CD4-positive, alpha-beta T cell treated with Interleukin-15 for 4 hours (primary cell): Measurements from ENCODE around the gene PRKCE.

Experiments used
- DNase-seq: peaks from one replicate; pipeline ENCODE4 v3.0.0-alpha.2; 2020; ENCODE audit warnings: low spot score

The PRKCE gene

DNA sequence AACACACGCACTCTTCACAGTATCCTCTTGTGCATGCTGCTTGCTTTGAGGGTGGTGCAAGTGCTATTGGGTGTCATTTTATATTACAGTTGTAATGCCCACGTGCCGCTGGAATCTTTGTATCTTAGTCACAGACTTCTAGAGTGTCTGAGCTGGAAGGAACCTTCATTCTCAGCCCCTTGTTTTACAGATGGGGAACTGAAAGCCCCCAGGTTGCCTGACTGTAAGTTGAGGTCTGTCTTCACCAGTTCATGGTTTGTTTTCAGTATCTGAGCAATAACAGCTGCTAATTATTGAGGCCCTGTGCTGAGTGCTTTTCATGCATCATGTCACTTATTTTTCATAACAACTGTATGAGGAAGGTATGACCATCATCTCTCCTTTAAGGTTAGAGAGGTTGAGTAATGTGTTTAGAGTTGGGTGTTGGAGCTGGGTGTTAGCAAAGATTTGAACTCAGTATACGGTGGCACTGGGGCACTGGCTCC is 77.0 kb downstream of the PRKCE start:
- no peak for DNase-seq

DNA sequence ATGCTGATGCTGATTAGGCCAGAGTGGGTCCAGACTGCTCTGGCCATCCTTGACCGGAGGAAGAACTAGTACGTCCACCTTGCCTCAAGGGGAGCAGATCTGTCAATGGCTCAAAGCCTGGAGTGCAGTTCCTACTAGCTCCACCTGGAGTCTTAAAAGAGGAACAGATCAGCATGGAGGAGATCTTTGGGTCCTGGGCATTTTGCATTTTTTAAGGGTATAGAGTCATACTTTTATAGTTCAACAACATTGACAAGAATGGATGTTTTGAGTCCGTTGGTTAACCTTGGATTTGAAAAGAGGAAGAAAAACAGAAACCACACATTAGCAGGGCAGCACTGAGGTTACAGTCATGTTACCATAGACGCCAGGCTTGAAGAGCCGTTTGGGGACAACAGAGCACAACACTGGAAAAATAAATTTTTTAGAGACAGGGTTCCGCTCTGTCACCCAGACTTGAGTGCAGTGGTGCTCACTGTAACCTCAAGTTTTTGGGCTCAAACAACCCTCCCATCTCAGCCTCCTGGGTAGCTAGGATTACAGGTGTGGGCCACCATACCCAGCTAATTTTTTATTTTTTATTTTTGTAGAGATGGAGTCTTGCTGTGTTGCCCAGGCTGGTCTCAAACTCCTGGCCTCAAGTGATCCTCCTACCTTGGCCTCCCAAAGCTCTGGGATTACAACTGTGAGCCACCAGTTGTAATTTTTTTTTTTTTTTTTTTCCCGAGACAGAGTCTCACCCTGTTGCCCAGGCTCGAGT is 78.5 kb downstream of the PRKCE start:
- DNase-seq = no peak

DNA sequence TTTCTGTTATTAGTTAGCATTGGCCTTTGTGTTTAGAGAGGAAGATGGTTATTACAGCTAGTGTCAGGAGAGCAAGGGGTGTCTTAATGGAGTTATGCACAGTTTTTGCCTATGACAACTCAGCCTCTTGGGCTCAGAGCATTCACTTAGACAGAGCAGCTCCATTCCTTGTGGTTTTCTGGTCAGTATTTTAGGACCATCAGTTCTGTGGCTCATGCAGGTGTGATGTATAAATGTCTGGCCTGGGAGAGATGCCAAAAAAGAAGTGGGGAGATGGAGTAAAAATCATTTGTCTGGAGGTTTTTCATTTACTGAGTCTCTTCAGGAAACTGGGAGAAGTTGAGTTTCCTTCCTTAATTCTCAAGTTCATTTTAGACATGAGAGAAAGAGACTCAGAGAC is 79.7 kb downstream of the PRKCE start:
- DNase-seq = no peak

DNA sequence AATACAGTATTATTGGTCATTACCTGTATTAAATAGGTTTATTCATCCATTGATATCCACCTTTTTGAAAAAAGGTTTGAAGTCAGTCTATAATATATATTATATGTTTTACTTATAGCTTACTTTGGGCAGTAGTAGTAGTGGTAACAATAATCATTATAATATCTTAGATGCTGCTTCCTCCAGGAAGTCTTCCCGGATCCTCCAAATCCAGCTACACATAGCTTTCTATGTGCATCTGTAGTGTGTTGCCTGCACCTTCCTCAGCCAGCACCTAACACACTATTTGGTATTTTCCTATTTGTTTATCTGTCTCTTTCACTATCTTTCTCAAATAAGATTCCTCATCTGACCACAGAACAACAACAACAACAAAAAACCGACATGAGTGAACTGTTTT is 81.0 kb downstream of the PRKCE start:
- DNase-seq = no peak

DNA sequence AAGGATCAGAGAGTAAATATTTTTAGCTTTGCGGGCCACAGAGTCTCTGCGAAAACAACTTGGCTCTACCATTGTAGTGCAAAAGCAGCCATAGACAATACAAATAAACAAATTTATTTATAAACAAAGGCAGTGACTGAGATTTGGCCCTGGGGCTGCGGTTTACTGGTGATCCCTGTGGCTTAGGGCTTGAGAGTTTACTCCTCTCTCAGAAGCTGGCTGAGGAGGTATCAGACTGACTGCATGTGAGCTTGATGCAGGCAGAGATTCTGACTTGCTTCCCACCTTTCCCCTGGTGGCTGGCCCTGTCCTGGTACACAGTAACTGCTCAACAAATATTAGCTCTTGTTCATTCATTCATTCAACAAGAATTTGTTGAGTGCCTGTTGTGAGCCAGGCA is 81.5 kb downstream of the PRKCE start:
- no peak for DNase-seq

DNA sequence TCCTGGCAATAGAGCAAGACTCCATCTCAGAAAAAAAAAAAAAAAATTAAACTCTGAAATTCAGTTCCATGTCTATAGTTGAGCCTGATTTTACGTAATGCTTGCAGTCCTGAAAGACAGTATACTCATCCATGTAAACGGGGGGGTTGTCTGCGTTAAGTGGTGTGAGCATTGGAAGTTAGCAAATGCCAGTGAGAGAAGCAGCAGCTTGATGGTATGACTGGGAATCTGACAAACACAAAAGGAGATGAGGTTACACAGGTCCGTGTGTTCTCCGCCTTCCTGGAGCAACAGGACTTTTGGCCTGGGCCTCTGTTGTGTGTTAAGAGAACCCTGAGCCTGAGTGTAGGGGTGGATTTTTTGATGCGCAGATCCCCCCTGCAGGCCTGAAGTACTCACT is 82.9 kb downstream of the PRKCE start:
- DNase-seq = no peak

DNA sequence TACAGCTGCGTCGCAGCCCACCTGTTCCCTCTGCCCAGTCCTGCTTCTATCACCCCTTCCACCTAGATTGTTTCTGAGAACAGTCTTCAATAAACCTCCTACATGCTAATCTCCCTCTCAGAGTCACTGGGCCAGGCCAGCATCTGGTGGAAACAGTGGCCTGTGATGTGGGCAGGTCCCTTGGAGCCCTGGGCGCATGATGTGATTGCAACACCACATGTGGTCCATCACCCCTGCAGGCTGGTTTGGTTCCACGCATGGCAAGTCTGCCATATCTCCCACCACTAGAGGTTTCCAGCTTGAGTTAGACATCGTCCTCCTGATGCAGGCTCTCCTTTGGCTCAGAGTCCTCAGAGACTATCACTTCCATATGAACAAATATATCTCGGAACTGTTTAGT is 83.5 kb downstream of the PRKCE start:
- DNase-seq = no peak

DNA sequence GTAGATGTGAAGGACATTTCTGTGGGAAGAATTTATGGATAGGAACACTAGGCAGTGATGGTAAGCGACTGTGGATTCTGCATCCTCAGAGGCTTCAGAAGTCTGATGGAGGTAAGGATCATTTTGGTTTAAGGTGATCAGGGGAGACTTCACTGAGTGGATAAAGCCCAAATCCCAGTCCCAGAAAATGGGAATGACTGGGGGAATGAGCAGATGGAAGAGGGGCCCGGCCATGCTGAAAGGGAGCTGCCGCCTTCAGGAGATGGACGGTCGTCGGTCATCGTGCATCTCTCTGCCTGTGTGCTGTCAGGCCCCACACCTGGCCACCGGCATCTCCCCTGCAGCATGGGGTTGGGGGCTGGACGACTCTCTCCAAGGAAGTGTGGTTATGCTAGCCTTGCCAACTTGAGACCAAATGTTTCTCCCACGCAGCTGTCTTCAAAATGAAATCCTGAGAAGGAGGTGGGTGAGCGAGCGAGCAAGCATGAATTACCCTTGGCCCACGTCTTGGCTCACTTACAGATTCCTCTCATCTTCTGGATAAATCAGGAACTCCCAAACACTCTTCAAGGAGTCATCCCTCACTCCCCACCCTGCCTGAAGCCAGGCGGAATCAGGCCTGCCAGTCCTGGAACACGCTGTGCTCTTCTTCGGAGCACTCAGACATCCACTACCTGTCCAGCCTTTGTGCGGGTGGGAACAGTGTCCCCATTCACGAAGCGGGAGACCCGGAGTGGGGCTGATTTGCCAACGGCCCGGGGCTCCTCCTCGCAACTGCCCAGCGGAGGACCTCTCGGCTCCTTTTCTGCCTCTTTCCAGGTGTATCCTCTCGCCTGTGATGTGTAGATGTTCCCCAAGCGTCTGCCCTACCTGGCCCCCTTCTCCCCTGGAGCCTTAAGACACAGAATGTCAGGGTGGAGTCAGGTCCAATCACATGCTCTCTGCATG is 85.6 kb downstream of the PRKCE start:
- DNase-seq = no peak

DNA sequence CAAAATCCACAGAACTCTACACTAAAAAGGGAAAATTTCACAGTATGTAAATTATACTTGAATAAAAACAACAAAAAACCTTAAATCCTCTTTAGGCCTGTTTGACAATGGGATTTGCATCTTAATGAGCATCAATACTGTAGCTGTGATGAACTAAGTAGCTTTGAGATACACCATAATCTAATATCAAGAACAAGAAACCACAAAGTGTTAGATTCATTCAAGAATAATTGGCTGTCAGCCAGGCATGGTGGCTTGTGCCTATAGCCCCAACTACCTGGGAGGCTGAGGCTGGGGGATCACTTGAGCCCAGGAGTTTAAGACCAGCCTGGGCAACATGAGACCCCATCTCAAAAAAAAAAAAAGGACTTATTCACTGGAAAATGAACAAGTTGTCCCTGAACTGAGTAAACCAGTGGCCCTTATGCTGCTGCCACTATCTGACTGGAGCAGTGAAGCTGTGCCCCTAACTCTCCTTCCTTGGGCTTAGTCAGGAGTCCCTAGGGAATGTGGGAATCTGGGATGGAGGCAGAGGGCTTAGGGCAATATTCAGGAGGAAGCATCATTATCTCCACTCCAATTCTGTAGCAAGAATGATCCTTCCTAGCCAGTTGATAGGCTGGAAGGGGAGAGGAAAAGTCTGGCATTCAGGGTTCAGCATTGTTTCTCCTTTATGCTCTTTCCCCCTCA is 88.5 kb downstream of the PRKCE start:
- DNase-seq = no peak

DNA sequence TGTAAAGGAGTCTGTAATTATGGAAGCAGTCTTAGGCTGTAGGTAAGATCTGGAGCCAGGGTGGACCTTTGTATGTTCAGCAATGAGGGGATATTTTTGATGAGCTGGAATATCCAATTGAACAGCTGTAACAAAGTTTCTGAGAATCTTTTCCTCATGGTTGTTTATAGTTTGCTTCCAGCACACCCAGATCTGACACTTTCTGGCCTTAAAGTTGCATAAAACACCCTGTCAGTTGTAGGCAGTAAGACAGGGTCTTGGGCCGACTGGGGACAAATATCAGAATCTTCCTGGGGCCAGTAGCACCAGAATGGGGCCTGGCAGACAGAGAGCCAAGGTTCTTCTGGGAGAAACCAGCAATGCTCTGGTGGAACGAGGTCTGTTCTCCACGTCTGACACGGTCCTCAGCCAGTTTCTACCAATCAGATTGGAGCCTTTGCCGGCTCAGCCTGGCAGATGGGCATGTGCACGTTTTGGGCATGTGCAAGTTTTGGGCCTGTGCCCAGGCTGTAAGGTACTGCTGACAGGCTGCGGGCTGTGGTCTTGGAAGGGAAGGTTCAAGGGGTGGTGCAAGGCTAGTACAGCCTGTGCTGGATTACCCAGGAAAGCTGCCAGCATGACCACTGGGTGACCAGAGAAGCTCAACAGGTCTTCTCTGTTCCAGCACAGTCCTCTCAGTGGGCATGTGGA is 89.8 kb downstream of the PRKCE start:
- DNase-seq = no peak

DNA sequence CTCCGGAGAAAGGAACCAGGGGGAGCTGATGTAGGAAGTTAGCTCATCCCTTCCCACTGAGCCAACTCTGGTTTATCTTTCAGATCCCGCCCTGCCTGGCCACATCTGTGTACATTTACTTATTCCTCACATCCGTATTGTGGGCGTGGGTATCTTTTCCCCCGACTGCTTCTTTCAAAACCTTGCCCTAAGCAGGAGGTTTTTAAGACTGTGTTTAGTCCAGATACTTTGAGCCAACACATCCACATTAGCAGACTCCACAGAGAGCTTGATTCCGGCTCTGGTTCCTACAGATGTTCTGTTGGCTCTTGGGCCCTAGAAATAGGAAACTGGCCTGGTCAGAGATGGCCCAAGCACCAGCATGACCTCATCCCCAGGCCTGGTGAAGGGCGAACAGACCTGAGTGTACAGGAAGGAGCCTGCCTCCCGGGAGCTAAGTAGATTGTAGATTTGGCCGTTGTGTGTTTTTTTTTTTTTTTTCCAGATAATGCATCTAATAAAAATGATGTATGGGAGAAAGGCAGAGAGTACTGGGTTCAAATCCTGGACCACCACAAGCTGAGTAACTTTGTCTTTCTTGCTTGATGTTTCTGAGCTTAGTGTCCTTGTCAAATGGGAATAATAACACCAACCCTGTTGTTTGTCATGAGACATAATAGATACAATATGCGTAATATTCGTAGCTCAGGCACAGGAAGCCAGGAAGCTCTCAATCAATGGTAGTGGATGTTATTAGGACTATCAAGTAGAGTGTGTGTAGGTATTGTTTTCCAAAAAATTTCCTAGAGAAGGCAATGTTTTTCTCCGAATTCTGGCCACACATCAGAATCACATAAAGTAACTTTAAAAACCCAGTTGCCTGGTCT is 92.3 kb downstream of the PRKCE start:
- no peak for DNase-seq

DNA sequence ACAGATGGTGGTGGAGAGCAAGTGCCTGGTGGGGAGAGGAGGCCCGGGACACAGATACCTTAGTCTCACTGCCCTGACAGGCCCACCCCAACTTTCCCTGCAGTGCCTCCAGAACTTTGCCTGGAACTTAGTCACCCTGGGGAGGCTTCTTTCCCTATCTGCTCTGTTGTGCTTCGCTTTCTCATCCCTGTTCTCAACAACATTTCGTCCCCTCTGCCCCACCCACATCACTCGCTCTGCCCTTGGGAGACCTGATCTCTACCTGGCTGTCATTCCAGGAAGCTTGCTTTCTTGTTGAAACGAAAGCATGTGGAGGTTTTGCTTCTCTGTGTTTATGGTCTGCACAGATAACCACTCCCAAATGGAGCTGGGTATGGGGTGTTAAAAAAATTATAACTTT is 93.8 kb downstream of the PRKCE start:
- no peak for DNase-seq

DNA sequence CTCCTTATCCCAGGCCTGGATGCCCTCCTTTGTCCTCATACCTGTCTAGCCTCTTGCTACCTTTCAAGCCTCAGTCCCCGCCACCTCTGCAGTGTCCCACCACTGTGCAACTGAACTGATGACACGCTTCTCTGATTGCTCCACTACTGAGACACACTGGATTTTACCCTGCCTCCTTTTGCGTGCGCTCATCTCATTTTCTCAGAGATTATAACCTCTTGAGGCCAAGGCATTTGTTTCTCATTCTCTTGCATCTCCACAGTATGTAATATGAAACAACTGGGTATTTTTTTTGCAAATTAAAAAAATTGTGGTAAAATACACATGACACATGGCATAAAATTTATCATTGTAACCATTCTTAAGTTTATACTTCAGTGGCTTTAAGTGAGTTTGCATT is 95.4 kb downstream of the PRKCE start:
- no peak for DNase-seq

DNA sequence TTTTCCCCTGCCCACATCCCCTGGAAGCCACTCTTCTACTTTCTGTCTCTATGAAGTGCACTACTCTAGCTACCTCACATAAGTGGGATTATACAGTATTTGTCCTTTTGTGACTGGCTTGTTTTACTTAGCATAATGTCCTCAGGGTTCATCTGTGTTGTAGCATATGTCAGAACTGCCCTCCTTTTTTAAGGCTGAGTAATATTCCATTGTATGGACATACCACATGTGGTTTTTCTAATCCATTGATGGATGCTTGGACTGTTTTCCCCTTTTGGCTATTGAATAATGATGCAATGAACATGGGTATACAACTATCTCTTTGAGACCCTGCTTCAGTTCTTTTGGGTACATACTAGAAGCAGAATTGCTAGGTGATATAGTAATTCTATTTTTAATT is 95.9 kb downstream of the PRKCE start:
- no peak for DNase-seq

DNA sequence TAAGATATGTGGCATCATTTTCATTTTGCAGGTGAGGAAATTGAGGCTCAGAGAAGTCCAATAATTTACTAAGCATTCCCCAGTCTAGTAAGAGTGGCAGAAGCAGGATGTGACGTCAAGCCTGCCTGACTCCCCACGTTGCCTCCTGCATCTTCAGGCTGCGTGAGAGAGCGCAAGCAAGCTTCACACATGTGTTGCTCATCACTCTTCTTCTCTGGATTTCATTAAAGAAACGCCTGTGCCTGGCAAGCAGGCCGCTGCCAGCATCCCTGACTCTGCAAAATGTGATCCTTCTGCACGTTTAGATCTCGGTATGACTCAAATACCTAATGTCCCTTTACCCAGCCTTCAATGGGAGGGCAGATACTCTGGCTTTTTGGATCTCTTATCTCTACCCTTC is 96.8 kb downstream of the PRKCE start:
- no peak for DNase-seq

DNA sequence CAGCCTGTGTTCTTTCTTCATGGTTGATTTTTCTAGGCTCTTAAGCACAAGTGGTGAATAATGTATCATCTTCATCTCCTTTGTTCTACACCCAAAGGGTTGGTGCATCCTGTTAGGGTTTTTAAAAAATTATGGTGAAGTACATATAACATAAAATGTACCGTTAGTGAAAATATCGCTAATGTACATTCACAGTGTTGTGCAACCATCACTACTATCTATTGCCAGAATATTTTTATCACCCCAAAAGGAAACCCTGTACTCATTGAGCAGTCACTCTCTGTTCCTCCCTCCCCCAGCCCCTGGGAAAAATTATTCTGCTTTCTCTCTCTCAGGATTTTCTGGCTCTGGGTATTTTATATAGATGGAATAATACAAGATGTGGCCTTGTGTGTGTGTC is 98.5 kb downstream of the PRKCE start:
- no peak for DNase-seq

DNA sequence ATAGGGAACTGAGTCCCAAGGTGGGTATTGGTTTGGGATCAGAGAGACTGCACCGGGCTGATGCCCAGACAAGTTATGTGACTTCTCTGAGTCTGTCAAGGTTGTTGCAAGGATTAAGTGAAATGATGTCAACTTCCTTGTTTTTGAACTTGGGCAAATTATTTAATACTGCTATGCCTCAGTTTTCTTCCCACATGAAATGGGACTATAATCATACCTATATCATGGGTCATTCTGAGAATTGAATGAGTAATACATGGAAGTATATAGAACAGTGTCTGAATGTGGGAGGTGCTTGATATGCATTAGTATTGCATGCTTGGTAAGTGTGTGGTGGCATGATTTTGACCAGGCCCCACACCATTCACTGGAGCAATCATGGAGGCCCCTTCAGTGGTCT is 99.0 kb downstream of the PRKCE start:
- DNase-seq = no peak

DNA sequence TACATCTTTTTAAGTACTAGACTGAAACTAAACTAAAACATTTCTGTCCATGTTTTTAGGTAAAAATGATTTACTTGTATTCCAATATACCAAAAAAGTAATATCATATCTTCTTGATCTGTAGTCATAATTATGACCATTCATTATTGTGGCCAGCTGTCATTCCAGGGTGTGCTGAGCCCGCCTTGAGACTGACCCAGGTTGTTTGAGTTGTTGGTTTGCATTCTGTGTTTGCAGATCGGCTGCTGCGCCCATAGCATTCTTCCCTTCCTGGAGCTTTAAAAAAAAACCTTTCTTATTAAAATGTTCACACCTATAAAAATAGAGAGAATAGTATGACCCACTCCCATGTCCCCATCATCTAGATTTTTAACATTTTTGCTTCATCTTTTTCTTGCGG is 101.9 kb downstream of the PRKCE start:
- no peak for DNase-seq

DNA sequence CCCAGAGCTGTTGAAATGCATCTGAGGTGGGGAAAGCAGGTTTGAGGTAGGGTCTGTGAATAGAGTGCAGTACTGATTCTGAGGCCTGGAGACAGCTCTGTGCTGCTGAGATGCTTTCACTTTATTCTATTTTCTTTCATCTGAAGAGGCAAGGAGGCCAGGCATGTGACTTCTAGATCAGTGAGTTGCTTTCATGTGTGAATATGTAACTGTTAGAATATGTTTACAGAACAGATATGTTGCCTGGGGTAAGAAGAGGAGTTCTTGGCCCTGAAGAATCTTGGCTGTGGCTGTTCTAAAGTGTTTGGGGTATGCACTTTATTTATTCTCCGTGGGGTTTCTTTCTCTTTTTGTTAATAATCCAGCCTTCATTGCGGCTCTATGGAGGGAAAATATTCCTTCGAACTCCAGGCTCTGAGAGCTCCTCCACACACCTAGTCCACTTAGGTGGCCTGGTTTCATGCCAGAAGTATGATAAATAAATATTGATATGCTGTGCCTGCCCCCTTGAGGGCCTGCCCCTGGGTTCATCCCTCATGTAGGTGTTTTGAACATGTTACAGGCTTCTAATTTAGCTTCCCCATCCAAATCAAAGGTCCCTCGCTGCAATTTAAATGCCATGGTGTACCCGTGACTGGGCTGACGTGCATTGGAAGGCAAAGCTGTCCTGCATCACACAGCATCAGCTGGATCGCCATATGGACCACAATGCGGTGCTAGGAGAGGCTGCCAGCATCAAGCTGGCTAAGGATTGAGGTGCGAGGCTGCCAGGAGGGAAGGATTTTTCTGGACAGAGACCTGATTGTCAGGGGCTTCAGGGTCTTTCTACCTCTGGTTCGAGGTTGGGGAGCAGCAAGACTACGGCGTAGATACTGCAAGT is 102.9 kb downstream of the PRKCE start:
- DNase-seq = no peak
